HepG2 (cell line): ENCODE data around the gene SLC50A1. TPM values are rescaled to one million over a fixed set of nuclear protein-coding genes. Genes with fewer than 3 reads are reported as not detected.
A peak's percentile ranks its signal among the peaks of the same experiment; 100 is the strongest.

ENCODE experiments used
- ASH2L ChIP-seq: fragments of 300-600, 200-600 bp; sonication (generic); IDR thresholded peaks from 2 replicates; pipeline ENCODE4 v1.7.0; 2017; ENCODE audit warnings: low read depth, mild to moderate bottlenecking, moderate library complexity, mixed read lengths, low read length; ENCODE audit not compliant: insufficient read length
- BHLHE40 ChIP-seq: IDR thresholded peaks from 2 replicates; pipeline ENCODE4 v1.6.1; 2011; ENCODE audit warnings: low read length, improper control_type of control experiment
- HNRNPH1 ChIP-seq: fragments of 200-400 bp; formaldehyde crosslinking; optimal IDR thresholded peaks from 2 replicates; pipeline ENCODE3; 2017; ENCODE audit warnings: mild to moderate bottlenecking, low read depth, low read length
- KAT2B ChIP-seq: fragments of 150-350 bp; IDR thresholded peaks from 2 replicates; pipeline ENCODE4 v1.6.1; 2014; ENCODE audit warnings: low read depth, low read length, borderline replicate concordance
- KLF16 ChIP-seq, 2 experiments: sonication (generic) in 1 of 2; formaldehyde crosslinking in 1 of 2; IDR thresholded peaks; 2 replicates each; pipeline versions ENCODE4 v1.6.1 to v1.8.0; 2016 to 2023; ENCODE audit warnings: missing genetic modification reagents in 2 of 2, missing compliant biosample characterization in 1 of 2
- NCOA1 ChIP-seq: sonication (generic); formaldehyde crosslinking; IDR thresholded peaks from 2 replicates; pipeline ENCODE4 v1.9.0; 2021; ENCODE audit warnings: missing genetic modification reagents
- PHF20 ChIP-seq: sonication (generic); formaldehyde crosslinking; IDR thresholded peaks from 2 replicates; pipeline ENCODE4 v1.5.0; 2020; ENCODE audit warnings: mild to moderate bottlenecking, missing genetic modification reagents
- RCOR2 ChIP-seq: IDR thresholded peaks from 2 replicates; pipeline ENCODE4 v1.6.1; 2016; ENCODE audit warnings: missing biosample characterization, missing genetic modification reagents
- REXO4 ChIP-seq: sonication (generic); formaldehyde crosslinking; IDR thresholded peaks from 2 replicates; pipeline ENCODE4 v1.8.0; 2022; ENCODE audit warnings: missing genetic modification reagents, mild to moderate bottlenecking, borderline replicate concordance
- SNRNP70 ChIP-seq: fragments of 200-400 bp; formaldehyde crosslinking; IDR thresholded peaks from 2 replicates; pipeline ENCODE4 v1.6.1; 2017; ENCODE audit warnings: mild to moderate bottlenecking, low read depth, low read length, moderate library complexity
- YY1 ChIP-seq: IDR thresholded peaks from 2 replicates; pipeline ENCODE4 v1.6.1; 2011; ENCODE audit warnings: low read length, low read depth, moderate library complexity, mild to moderate bottlenecking; ENCODE audit not compliant: insufficient read depth, insufficient replicate concordance
- ZNF329 ChIP-seq: sonication (generic); formaldehyde crosslinking; IDR thresholded peaks from 2 replicates; pipeline ENCODE4 v1.9.0; 2021; ENCODE audit warnings: low read depth, mild to moderate bottlenecking, missing genetic modification reagents
- ZNF331 ChIP-seq: sonication (generic); formaldehyde crosslinking; IDR thresholded peaks from 2 replicates; pipeline ENCODE4 v1.4.0; 2020; ENCODE audit warnings: missing genetic modification reagents
- ZNF343 ChIP-seq: sonication (generic); formaldehyde crosslinking; IDR thresholded peaks from 2 replicates; pipeline ENCODE4 v1.4.0; 2020; ENCODE audit warnings: mild to moderate bottlenecking, missing genetic modification reagents
- ZNF441 ChIP-seq: sonication (generic); formaldehyde crosslinking; IDR thresholded peaks from 2 replicates; pipeline ENCODE4 v1.7.0; 2021; ENCODE audit warnings: missing genetic modification reagents, borderline replicate concordance
- ZNF484 ChIP-seq: sonication (generic); formaldehyde crosslinking; IDR thresholded peaks from 2 replicates; pipeline ENCODE4 v1.5.1; 2020; ENCODE audit warnings: mild to moderate bottlenecking, low read depth, missing genetic modification reagents, borderline replicate concordance
- ZNF549 ChIP-seq: sonication (generic); formaldehyde crosslinking; IDR thresholded peaks from 2 replicates; pipeline ENCODE4 v1.5.0; 2020; ENCODE audit warnings: missing genetic modification reagents
- polyA plus RNA-seq, 8 experiments: library from polyadenylated mRNA; depleted of rRNA in 3 of 8; stranded (reverse) in 7 of 8; unstranded in 1 of 8; fragments of >200 nt; fragmentation: Illumina TruSeq in 4 of 8; extraction: Trizol in 4 of 8; gene quantifications; 2 replicates each; pipeline versions ENCODE4 v1.2.1 to v1.2.3, GENCODE V29; 2011 to 2016; ENCODE audit warnings: low read depth in 4 of 8, missing spikeins in 1 of 8, mixed read lengths in 1 of 8; ENCODE audit not compliant: insufficient read depth in 1 of 8
- total RNA-seq, 5 experiments: library from RNA; depleted of rRNA; stranded (reverse); fragments of >200 nt; fragmentation: Illumina TruSeq; extraction: Trizol; gene quantifications; 2 replicates each; pipeline ENCODE4 v1.2.3, GENCODE V29; 2016; ENCODE audit warnings: low read depth in 1 of 5
- TF ChIP-seq, protein P1 (sequence below), 2 experiments: sonication (generic) in 1 of 2; formaldehyde crosslinking in 1 of 2; IDR thresholded peaks; 2 replicates each; pipeline versions ENCODE4 v1.5.1 to v1.6.1; 2011 to 2020; ENCODE audit warnings: borderline replicate concordance in 1 of 2, low read depth in 1 of 2, low read length in 1 of 2, mild to moderate bottlenecking in 1 of 2, missing genetic modification reagents in 1 of 2, moderate library complexity in 1 of 2
- TF ChIP-seq, protein P2 (sequence below): IDR thresholded peaks from 2 replicates; pipeline ENCODE4 v1.6.1; 2016
- TF ChIP-seq, protein P3 (sequence below): sonication (generic); formaldehyde crosslinking; IDR thresholded peaks from 2 replicates; pipeline ENCODE4 v1.8.1; 2022; ENCODE audit warnings: low read depth, mild to moderate bottlenecking, missing genetic modification reagents
- TF ChIP-seq, protein P4 (sequence below): sonication (generic); formaldehyde crosslinking; IDR thresholded peaks from 2 replicates; pipeline ENCODE4 v1.4.0; 2020; ENCODE audit warnings: missing genetic modification reagents, low read depth, mild to moderate bottlenecking, borderline replicate concordance

Gene SLC50A1
- total and polyA plus RNA-seq, 2 of the 13 experiments (the other 11 are each of a cell fraction or from before 2014, with no cell fraction given): 22.5 to 46.8 TPM

DNA sequence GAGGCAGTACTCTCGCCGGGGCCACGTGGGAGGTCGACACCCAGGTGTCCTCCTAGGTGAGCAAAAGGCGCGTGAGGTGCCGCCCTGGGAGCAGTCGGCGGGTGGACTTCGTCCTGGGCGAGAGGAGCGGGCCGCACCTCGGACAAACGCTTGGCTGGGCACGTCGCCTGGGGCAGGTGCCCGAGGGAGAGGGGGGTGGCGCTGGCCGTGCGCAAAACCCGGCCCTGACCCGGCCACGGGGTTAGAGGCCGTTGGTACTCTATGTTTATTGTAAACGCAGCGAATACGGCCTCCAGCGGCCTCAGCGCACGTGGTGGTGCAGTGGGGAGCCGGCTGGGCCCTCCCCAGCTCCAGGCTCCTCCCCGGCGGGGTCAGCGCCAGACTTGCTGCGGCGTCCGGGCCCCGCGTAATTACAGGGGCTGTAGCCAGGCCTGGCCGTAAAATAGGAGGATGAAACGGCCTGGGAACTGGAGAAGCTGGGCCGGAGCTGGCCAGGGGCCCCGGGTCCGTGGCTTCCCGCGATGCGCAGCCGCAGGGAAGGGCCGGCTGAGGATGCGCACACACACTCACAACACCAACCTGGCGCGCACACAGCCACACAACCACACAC lies 9.6 kb upstream of the SLC50A1 start (continued):
- TF ChIP-seq, protein P1, sequence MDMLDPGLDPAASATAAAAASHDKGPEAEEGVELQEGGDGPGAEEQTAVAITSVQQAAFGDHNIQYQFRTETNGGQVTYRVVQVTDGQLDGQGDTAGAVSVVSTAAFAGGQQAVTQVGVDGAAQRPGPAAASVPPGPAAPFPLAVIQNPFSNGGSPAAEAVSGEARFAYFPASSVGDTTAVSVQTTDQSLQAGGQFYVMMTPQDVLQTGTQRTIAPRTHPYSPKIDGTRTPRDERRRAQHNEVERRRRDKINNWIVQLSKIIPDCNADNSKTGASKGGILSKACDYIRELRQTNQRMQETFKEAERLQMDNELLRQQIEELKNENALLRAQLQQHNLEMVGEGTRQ (IDR thresholded peaks at IDR 0.05; ENCODE audit: low read depth, low read length): peak; percentile 54
- TF ChIP-seq, protein P1 (CRISPR knock-in tag; IDR thresholded peaks at IDR 0.05; ENCODE audit: borderline replicate concordance): peak; percentile 82; the same call in 1 of the 2 replicates
- TF ChIP-seq ZNF549 (CRISPR knock-in tag): no peak
- TF ChIP-seq RCOR2 (CRISPR knock-in tag): peak; percentile 83; the same call in 1 of the 2 replicates
- no peak; the same call in none of the 2 replicates for TF ChIP-seq PHF20 (CRISPR knock-in tag)
- TF ChIP-seq, protein P2, sequence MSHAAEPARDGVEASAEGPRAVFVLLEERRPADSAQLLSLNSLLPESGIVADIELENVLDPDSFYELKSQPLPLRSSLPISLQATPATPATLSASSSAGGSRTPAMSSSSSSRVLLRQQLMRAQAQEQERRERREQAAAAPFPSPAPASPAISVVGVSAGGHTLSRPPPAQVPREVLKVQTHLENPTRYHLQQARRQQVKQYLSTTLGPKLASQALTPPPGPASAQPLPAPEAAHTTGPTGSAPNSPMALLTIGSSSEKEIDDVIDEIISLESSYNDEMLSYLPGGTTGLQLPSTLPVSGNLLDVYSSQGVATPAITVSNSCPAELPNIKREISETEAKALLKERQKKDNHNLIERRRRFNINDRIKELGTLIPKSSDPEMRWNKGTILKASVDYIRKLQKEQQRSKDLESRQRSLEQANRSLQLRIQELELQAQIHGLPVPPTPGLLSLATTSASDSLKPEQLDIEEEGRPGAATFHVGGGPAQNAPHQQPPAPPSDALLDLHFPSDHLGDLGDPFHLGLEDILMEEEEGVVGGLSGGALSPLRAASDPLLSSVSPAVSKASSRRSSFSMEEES (CRISPR knock-in tag): peak; percentile 96
- peak in 1 of 2 experiments; percentile 98; a peak in 3 of 4 replicates for TF ChIP-seq KLF16 (CRISPR knock-in tag; IDR thresholded peaks at IDR 0.05)
- TF ChIP-seq ZNF484 (CRISPR knock-in tag): no peak
- TF ChIP-seq ZNF441 (CRISPR knock-in tag): peak; percentile 81; the same call in 1 of the 2 replicates
- TF ChIP-seq, protein P3, sequence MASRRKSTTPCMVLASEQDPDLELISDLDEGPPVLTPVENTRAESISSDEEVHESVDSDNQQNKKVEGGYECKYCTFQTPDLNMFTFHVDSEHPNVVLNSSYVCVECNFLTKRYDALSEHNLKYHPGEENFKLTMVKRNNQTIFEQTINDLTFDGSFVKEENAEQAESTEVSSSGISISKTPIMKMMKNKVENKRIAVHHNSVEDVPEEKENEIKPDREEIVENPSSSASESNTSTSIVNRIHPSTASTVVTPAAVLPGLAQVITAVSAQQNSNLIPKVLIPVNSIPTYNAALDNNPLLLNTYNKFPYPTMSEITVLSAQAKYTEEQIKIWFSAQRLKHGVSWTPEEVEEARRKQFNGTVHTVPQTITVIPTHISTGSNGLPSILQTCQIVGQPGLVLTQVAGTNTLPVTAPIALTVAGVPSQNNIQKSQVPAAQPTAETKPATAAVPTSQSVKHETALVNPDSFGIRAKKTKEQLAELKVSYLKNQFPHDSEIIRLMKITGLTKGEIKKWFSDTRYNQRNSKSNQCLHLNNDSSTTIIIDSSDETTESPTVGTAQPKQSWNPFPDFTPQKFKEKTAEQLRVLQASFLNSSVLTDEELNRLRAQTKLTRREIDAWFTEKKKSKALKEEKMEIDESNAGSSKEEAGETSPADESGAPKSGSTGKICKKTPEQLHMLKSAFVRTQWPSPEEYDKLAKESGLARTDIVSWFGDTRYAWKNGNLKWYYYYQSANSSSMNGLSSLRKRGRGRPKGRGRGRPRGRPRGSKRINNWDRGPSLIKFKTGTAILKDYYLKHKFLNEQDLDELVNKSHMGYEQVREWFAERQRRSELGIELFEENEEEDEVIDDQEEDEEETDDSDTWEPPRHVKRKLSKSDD (CRISPR knock-in tag): peak; percentile 80; the same call in 1 of the 2 replicates
- TF ChIP-seq, protein P4, sequence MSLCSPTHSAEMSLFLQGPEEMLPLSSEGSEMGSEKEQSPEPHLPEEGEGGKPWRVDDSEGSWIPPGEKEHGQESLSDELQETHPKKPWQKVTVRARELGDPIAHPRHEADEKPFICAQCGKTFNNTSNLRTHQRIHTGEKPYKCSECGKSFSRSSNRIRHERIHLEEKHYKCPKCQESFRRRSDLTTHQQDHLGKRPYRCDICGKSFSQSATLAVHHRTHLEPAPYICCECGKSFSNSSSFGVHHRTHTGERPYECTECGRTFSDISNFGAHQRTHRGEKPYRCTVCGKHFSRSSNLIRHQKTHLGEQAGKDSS (CRISPR knock-in tag): peak; percentile 87
- TF ChIP-seq KAT2B: no peak
- no peak for TF ChIP-seq YY1
- peak; percentile 65 for TF ChIP-seq ZNF329 (CRISPR knock-in tag)
- peak; percentile 89 for TF ChIP-seq ZNF343 (CRISPR knock-in tag)
- peak; percentile 96 for TF ChIP-seq REXO4 (CRISPR knock-in tag)
- peak; percentile 82 for TF ChIP-seq BHLHE40
- no peak for TF ChIP-seq SNRNP70
- TF ChIP-seq ASH2L: peak; percentile 55
- peak; percentile 92 for TF ChIP-seq ZNF331 (CRISPR knock-in tag)
- TF ChIP-seq HNRNPH1: no peak
- TF ChIP-seq NCOA1 (CRISPR knock-in tag): peak; percentile 95
